ENCODE measurements around the gene RNU6-8.

RNU6-8 gene

GRCh38 chr14:32224737-32225377 lies 21.8 kb upstream of the RNU6-8 start:
- TF ChIP-seq CTCF (IDR thresholded peaks at IDR 0.05; ENCODE audit: extremely low read depth, missing control alignments) = no peak
- DNase-seq (ENCODE audit: low spot score) = no peak

GRCh38 chr14:32217301-32217700 lies 14.2 kb upstream of the RNU6-8 start:
- no peak for TF ChIP-seq CTCF (IDR thresholded peaks at IDR 0.05; ENCODE audit: extremely low read depth, missing control alignments)
- DNase-seq (ENCODE audit: low spot score) = no peak

- TF ChIP-seq CTCF (IDR thresholded peaks at IDR 0.05; ENCODE audit: extremely low read depth, missing control alignments) = no peak
- DNase-seq (ENCODE audit: low spot score) = no peak
Measured at GRCh38 chr14:32212833-32213232, 9.8 kb upstream of the RNU6-8 start.

- TF ChIP-seq CTCF (IDR thresholded peaks at IDR 0.05; ENCODE audit: extremely low read depth, missing control alignments) = no peak
- no peak for DNase-seq (ENCODE audit: low spot score)
Measured at GRCh38 chr14:32211068-32211404, 8.0 kb upstream of the RNU6-8 start.

GRCh38 chr14:32209471-32209870 lies 6.4 kb upstream of the RNU6-8 start:
- TF ChIP-seq CTCF (IDR thresholded peaks at IDR 0.05; ENCODE audit: extremely low read depth, missing control alignments) = no peak
- no peak for DNase-seq (ENCODE audit: low spot score)

GRCh38 chr14:32208490-32208889 lies 5.4 kb upstream of the RNU6-8 start:
- DNase-seq (ENCODE audit: low spot score) = no peak
- no peak for TF ChIP-seq CTCF (IDR thresholded peaks at IDR 0.05; ENCODE audit: extremely low read depth, missing control alignments)

- no peak for DNase-seq (ENCODE audit: low spot score)
- TF ChIP-seq CTCF (IDR thresholded peaks at IDR 0.05; ENCODE audit: extremely low read depth, missing control alignments) = no peak
Measured at GRCh38 chr14:32206552-32206951, 3.5 kb upstream of the RNU6-8 start.
